ENCODE data around the gene WDR62.

GRCh38 chr19:36043952-36044351 is 10.7 kb upstream of the WDR62 start:
- TF ChIP-seq CTCF (IDR thresholded peaks at IDR 0.05) = no peak
- TF ChIP-seq EP300 (IDR thresholded peaks at IDR 0.05) = no peak
- TF ChIP-seq POLR2AphosphoS5 (IDR thresholded peaks at IDR 0.05) = no peak
